WTC11 (cell line): ENCODE results near the gene CIAPIN1.

Experiments
- GABPB1 ChIP-seq: sonication (generic); formaldehyde crosslinking; IDR thresholded peaks from 2 replicates; pipeline ENCODE4 v1.8.1; 2023; ENCODE audit warnings: mild to moderate bottlenecking, missing genetic modification reagents
- SP1 ChIP-seq: sonication (generic); formaldehyde crosslinking; conservative IDR thresholded peaks from 2 replicates; pipeline ENCODE4 v1.8.1; 2022; ENCODE audit warnings: missing genetic modification reagents
- TEAD4 ChIP-seq: sonication (generic); formaldehyde crosslinking; IDR thresholded peaks from 2 replicates; pipeline ENCODE4 v1.8.0; 2022; ENCODE audit warnings: mild to moderate bottlenecking, missing genetic modification reagents

DNA sequence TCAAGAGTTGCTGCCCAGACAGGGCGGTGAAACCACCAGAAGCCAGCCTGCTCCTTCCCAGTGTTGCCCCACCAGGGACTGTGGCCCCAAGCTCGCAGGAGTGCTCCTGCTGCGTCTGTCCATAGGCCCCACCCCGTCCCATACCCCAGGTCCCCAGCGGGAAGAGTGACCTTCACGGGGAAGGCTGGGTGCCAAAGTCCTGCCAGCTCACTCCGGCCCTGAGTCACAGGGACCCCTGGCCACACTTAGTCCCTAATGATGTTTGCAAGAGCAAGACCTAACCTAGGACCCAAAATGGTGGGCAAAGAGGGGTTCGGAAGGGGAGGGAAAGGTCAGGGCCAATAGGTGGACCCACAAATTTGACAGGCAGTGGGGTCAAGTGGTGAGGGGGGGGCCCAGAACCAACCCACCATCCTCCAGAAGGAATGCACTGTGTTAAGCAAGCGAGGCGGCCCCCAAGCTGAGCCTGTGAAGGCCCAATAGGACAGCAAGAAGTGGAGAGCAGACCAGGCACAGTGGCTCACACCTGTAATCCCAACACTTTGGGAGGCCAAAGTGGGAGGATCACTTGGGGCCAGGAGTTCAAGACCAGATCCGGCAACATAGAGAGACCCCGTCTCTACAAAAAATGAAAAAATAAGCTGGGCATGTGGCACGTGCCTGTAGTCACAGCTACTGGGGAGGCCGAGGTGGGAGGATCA lies 35.8 kb upstream of the CIAPIN1 start:
- TF ChIP-seq SP1 (no peak), TEAD4 (CRISPR knock-in tag) (no peak), GABPB1 (CRISPR knock-in tag) (no peak; the same call in 1 of the 2 replicates)
